Upper lobe of left lung (tissue), 6 donors: ENCODE results near the gene SLAMF7. TPM values are rescaled to one million over a fixed set of nuclear protein-coding genes. Genes with fewer than 3 reads are reported as not detected.
A peak's percentile ranks its signal among the peaks of the same experiment; 100 is the strongest.

Experiments
- ATAC-seq, 2 donors: fragments of 200-7000 bp; cut with Tn5 transposase; one replicate each; pipeline ENCODE4 v1.9.1; 2022; ENCODE audit warnings: mild to moderate bottlenecking in 2 of 2, moderate library complexity in 2 of 2; ENCODE audit not compliant: low FRiP score in 2 of 2
- DNase-seq, 2 donors: peaks; one replicate each; pipeline ENCODE4 v3.0.0-alpha.2; 2019 to 2020
- H3K27ac ChIP-seq, 4 donors: fragments of 200-600 bp; sonication (generic); one replicate each; pipeline ENCODE4 v1.5.1; 2016 to 2019
- H3K27me3 ChIP-seq, 4 donors: fragments of 200-600 bp; sonication (generic); one replicate each; pipeline ENCODE4 v1.5.1; 2017 to 2019
- H3K36me3 ChIP-seq, 4 donors: fragments of 200-600 bp; sonication (generic); one replicate each; pipeline ENCODE4 v1.5.1; 2016 to 2019
- H3K4me1 ChIP-seq, 4 donors: fragments of 200-600 bp; sonication (generic); one replicate each; pipeline ENCODE4 v1.5.1; 2018 to 2019
- H3K4me3 ChIP-seq, 4 donors: fragments of 200-600 bp; sonication (generic); one replicate each; pipeline ENCODE4 v1.5.1; 2017 to 2019; ENCODE audit warnings: mild to moderate bottlenecking in 2 of 4, moderate library complexity in 1 of 4
- H3K9me3 ChIP-seq, 4 donors: fragments of 200-600 bp; sonication (generic); one replicate each; pipeline ENCODE4 v1.5.1; 2018 to 2019
- EP300 ChIP-seq, 4 donors: sonication (generic); formaldehyde crosslinking; IDR thresholded peaks; one replicate each; pipeline ENCODE4 v1.5.1; 2017; ENCODE audit warnings: antibody characterized with exemption in 4 of 4, control low read depth in 2 of 4
- POLR2A ChIP-seq, 4 donors: fragments of 450-650 bp; IDR thresholded peaks; one replicate each; pipeline ENCODE4 v1.5.1; 2016 to 2017; ENCODE audit warnings: antibody characterized with exemption in 4 of 4, mild to moderate bottlenecking in 2 of 4
- POLR2AphosphoS5 ChIP-seq, 2 donors: sonication (generic); formaldehyde crosslinking; IDR thresholded peaks; one replicate each; pipeline ENCODE4 v1.5.1; 2017; ENCODE audit warnings: antibody characterized with exemption in 2 of 2
- WGBS, 2 donors: methylation state at CpG; one replicate each; pipeline ENCODE4 v1.1.5; 2017 to 2018; 5-methylcytosine and 5-hydroxymethylcytosine counted together
- total RNA-seq, 6 donors: library from RNA; depleted of rRNA in 4 of 6; stranded (reverse); fragments of >200 nt in 4 of 6; gene quantifications; one replicate each; pipeline versions ENCODE4 v1.1.0 to v1.2.1, GENCODE V29; 2016 to 2021
- TF ChIP-seq, protein P1 (sequence below), 6 experiments: fragments of 450-650 bp in 4 of 6; fragments of 200-600 bp in 2 of 6; sonication (generic) in 2 of 6; IDR thresholded peaks; one replicate each; pipeline ENCODE4 v1.5.1; 2016 to 2019; ENCODE audit warnings: antibody characterized with exemption in 6 of 6
- donor health status: DM: no; HTN: no; CAD: no; lungs with moderate emphysema.
- donor health status: DM: no; HTN: yes; CAD: no; lungs with severe emphysema.

The SLAMF7 gene
- total RNA-seq, 6 donors from 2014 or later: 0.67 to 17.2 (median 3.5) TPM

GRCh38 chr1:160759740-160760139 is 20.7 kb downstream of the SLAMF7 start:
- no peak overlapping the region for H3K27ac ChIP-seq
- ATAC-seq: no peak
- no peaks in the 10 kb centered on the region for H3K27me3 ChIP-seq
- no peak for DNase-seq
- H3K4me1 ChIP-seq: no peaks in the 10 kb centered on the region
- TF ChIP-seq, protein P1, sequence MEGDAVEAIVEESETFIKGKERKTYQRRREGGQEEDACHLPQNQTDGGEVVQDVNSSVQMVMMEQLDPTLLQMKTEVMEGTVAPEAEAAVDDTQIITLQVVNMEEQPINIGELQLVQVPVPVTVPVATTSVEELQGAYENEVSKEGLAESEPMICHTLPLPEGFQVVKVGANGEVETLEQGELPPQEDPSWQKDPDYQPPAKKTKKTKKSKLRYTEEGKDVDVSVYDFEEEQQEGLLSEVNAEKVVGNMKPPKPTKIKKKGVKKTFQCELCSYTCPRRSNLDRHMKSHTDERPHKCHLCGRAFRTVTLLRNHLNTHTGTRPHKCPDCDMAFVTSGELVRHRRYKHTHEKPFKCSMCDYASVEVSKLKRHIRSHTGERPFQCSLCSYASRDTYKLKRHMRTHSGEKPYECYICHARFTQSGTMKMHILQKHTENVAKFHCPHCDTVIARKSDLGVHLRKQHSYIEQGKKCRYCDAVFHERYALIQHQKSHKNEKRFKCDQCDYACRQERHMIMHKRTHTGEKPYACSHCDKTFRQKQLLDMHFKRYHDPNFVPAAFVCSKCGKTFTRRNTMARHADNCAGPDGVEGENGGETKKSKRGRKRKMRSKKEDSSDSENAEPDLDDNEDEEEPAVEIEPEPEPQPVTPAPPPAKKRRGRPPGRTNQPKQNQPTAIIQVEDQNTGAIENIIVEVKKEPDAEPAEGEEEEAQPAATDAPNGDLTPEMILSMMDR (IDR thresholded peaks at IDR 0.05): no peak
- no peaks in the 10 kb centered on the region for H3K9me3 ChIP-seq
- H3K4me3 ChIP-seq: no peak overlapping the region
- no peaks in the 10 kb centered on the region for H3K36me3 ChIP-seq

DNA sequence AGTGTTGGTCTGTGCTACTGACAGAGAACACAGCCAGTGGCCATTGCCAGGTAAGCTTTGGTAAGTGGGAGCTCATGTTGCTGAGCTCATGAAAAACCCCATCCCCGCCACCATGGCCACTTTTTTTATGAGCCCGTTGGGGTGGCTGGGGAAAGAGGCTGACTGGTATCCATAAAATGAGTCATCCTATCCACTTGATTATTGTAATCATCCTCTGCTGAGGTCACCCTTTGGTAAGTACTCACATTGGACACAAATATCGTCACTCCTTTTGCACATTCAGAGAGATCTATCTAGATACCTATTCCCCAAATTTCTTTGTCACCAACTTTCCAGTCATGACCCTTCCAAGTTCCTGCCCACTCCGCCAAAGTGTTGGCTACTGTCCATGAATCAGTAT is 22.0 kb downstream of the SLAMF7 start:
- Histone ChIP-seq H3K27ac (no peak overlapping the region), H3K4me3 (no peak overlapping the region), H3K27me3 (no peaks in the 10 kb centered on the region), H3K36me3 (no peaks in the 10 kb centered on the region), H3K9me3 (no peaks in the 10 kb centered on the region), H3K4me1 (no peaks in the 10 kb centered on the region)
- ATAC-seq (no peak), DNase-seq (no peak)
- TF ChIP-seq POLR2A (IDR thresholded peaks at IDR 0.05) (no peak), EP300 (IDR thresholded peaks at IDR 0.05) (no peak)
- TF ChIP-seq, protein P1 (IDR thresholded peaks at IDR 0.05): no peak
- 87 to 89% methylated on average over 4 of the region's 4 CpGs for WGBS, 2 donors

GRCh38 chr1:160761886-160762285 is 22.8 kb downstream of the SLAMF7 start:
- H3K27ac ChIP-seq: no peak overlapping the region
- H3K4me3 ChIP-seq: no peak overlapping the region
- H3K36me3 ChIP-seq: no peaks in the 10 kb centered on the region
- no peaks in the 10 kb centered on the region for H3K27me3 ChIP-seq
- DNase-seq (no peak), ATAC-seq (no peak)
- no peak for TF ChIP-seq POLR2AphosphoS5 (IDR thresholded peaks at IDR 0.05)
- no peak for TF ChIP-seq POLR2A (IDR thresholded peaks at IDR 0.05)
- TF ChIP-seq EP300 (IDR thresholded peaks at IDR 0.05): no peak
- TF ChIP-seq, protein P1 (IDR thresholded peaks at IDR 0.05): no peak
- whole genome bisulfite sequencing, 2 donors: 85% methylated on average over 1 to 2 of the region's 2 CpGs
- H3K9me3 ChIP-seq: no peaks in the 10 kb centered on the region
- H3K4me1 ChIP-seq: no peaks in the 10 kb centered on the region

DNA sequence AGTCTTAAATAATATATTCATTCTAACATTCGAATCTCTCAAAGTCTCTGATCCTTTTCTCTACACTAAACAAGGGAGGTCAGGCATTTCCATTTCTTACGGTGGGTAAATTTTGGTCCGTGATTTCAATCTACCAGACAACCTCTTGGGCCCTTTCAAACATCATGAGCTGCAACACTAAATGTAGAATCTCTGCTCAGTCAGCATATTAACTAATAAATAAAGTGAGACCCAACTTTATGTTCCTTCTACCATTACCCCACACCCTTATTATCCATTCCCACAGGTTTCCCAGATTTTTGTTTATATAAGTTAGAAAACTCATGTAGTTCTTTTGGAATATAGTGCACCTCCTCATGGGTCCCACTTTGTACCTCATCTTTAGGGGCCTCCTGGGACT is 24.9 kb downstream of the SLAMF7 start:
- Histone ChIP-seq H3K27me3 (no peaks in the 10 kb centered on the region), H3K9me3 (no peaks in the 10 kb centered on the region), H3K27ac (no peak overlapping the region), H3K36me3 (no peaks in the 10 kb centered on the region), H3K4me1 (peaks cover 0 to 8% (median 5%) of the 10 kb centered on the region in 4 donors), H3K4me3 (no peak overlapping the region)
- 86 to 92% methylated on average over 3 of the region's 3 CpGs for WGBS, 2 donors
- ATAC-seq: no peak
- no peak for DNase-seq
- TF ChIP-seq POLR2A (IDR thresholded peaks at IDR 0.05) (no peak), POLR2AphosphoS5 (IDR thresholded peaks at IDR 0.05) (no peak), EP300 (IDR thresholded peaks at IDR 0.05) (no peak)
- TF ChIP-seq, protein P1 (IDR thresholded peaks at IDR 0.05): no peak

DNA sequence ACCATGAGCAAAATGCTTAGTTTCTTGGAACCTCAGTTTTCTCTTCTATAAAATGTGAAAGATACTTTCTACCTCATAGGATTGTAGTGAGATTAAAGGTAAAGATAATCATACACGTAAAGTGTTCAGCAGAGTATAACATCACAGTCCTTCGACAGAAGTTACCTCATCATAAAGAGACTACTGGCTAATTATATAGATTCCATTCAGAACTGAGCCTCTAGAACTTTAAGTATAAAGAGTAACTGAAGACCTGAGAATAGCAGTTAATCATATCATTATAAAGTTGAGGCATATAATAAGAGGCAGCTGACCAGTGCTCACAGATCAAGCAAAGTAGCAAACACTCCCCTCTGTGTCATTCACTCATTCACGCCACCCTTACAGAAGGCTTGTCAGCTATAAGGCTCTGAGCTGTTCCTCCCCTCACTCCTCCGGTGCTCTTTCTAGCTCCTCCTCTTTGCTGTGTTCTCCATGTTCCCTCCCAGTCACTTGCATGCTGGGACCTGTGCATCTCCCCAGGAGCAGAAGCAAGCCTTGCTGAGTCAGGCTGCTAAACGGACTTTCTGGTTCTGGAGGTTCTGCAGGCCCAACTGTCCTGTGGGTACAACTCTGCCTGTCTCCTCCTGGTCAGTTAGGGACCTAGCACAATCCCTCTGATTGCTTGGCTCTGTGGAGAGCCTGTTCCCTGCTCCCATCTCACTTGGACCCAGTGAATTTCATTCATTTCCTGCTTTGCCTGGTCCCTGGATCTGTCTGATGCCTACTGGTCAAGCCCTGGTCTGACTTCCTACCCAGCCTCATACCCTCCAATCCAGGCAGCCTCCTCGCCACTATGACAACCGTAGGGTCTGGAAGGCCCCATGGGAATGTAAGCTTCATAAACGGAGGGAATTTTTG is 28.6 kb downstream of the SLAMF7 start:
- peaks cover 0 to 8% (median 5%) of the 10 kb centered on the region in 4 donors for H3K4me1 ChIP-seq
- peak overlapping the region; percentile 17 to 63 (median 36) for H3K27ac ChIP-seq
- H3K9me3 ChIP-seq: no peaks in the 10 kb centered on the region
- TF ChIP-seq POLR2AphosphoS5 (IDR thresholded peaks at IDR 0.05) (no peak), EP300 (IDR thresholded peaks at IDR 0.05) (no peak), POLR2A (IDR thresholded peaks at IDR 0.05) (no peak)
- TF ChIP-seq, protein P1 (IDR thresholded peaks at IDR 0.05): no peak
- no peak overlapping the region for H3K4me3 ChIP-seq
- ATAC-seq: peak in 1 of 2 donors; percentile 19
- DNase-seq: no peak
- H3K36me3 ChIP-seq: no peaks in the 10 kb centered on the region
- H3K27me3 ChIP-seq: no peaks in the 10 kb centered on the region
- 63 to 65% methylated on average over 8 of the region's 8 CpGs for WGBS, 2 donors
